GM18502 (cell line): ENCODE results near the gene PTPRM.

Source experiments
- ATAC-seq: cut with Tn5 transposase; IDR thresholded peaks from one replicate; pipeline ENCODE4 v1.9.1; 2021; ENCODE audit warnings: mild to moderate bottlenecking; ENCODE audit not compliant: unreplicated experiment, poor library complexity

The PTPRM gene

DNA sequence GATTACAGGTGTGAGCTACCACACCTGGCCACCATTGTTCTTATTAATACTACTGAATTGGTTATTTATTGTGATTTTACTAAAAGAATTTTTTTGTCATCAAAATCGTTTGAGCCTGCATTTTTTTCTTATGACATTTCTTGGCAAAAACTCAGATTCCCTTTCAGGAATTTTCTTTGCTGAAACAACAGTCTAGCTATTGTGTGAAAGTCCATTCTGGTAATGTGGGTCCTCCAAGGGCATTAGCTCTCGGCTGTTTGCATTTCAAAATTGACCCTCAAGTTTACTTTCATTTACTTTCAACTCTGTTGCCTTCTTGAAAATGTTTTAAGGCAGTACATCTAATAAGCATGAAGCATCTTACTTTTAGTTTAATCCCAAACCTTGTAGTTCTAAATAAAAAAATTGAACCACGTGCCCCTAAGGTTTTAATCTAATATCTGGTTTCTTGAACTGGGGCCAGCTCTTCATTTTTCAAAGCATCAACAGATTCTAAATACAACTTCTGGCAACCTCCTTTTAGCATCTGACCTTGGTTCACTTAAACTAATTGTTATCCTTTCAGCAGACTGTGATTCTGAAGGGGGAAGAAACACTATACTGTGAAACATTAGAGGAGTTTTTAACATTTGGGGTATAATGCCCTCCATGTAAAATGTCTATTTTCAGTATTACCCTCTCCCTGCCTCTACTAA, 716.9 kb downstream of the PTPRM start:
- ATAC-seq, result no peak

DNA sequence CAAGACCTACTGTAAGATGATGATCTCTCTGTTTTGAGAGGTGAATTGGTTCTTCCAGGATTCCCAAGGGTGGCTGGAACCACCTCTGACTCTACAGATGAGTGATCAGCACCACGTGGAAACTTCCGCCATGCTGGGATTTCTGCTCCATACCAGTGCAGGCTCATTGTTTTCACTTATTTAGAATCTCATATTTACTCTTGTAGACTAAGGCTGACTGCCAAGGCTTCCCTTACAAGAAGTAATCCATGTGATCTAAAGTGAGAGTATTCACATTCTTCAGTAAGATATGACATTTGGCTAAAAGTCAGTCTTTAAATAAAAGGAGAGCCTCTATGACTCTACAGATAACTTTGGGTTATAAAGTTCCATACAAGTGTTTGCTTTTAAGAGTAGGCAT, 719.2 kb downstream of the PTPRM start:
- ATAC-seq, result no peak

DNA sequence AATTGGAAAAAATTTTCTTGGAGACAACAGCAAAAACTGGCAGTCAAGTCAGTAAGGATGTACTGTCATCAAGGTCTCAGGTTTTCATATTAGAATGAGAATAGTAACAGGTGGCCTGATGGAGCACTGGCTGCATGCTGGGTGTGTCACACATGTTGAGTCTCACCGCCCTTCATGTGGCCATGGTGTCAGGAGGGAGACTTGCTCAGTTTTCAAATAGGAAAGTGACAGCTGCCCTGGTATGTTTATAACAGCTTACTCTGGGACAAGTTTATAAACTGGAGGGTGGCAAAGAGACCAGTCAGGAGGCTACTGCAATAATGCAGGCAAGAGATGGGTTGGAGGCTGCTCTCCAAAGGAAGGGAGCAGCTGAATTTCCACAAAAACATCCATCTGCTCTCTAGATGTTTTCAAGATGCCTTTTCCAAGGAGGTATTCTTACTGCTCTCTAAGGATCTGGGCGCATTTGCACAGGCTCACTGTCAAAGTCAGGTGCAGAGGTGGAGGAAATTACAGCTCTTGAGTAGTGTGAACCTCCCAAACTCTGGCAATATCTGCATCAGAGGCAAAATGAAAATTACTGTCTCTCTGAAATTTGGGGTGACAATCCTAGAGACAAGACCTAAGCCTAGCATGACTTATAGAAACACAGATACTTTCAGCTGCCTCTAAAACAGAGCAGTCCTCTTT, 720.2 kb downstream of the PTPRM start:
- no peak for ATAC-seq

DNA sequence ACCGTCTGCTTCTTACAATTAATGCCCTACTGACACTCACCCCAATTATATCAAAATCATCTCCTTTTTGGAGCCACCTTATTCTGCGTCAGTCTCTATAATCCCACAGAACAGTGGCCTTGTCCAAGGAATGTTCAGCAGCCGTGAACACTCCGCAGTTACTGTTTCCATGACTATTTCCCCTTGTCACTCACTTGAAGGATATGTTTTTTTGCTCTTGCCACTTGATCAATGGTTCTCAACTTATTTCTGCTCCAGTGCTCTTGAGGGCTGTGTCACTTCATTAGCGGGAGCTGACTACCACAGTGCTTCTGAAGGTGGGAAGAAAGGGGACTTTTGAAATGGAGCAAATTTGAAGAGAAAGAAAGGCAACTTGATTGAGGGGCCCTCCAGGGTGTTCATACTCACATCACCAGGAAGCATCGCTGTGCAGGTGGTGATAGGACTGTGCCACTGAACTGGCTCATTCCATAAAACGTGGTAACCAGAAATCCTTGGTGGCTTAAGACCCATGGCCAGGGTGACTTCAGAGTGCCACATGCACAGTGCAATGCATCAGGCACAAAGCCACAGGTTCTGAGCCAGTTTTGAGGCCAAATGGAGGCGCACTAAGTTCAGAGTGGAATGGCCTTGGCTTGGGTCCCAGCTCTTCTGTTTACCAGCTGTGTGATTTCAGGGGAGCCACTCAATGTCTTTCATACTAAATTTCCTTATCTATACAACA, 721.5 kb downstream of the PTPRM start:
- no peak for ATAC-seq

DNA sequence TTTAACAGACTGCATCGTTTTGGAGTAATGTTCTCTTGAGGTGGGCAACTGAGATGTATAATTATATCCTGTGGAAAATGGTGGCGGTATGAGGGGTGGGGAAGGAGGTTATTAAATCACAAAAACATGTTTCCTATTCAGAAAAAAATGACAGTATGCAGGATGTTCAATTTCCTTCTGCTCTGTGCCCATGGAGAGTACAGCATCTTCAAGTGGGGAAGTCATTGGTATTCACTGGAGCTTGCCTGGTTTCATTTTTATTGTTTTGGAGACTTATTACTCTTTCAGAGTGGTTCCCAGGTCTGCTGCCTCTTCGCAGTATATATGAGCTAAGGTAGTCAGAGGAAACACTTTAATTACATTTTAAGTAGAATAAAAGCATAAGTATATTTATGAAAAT, 723.3 kb downstream of the PTPRM start:
- ATAC-seq, result no peak

DNA sequence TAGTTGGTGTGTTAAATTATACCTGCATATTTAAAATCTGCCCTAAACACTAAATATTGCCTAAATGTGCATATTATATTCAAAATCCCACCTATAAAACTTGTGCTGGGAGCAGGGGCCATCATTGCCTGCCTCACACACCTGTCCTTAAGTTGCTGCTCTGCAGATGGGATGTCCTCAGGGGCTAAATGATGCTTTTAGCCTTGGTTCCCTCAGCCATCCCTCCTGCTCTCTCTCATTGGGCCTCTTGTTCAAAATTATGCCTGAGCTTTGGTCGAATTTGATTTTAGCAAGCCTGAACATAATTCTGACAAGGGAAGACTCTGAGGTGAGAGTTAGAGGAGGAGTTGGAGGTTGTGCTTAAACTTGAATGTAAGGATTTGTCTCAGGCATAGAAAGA, 723.8 kb downstream of the PTPRM start:
- no peak for ATAC-seq

DNA sequence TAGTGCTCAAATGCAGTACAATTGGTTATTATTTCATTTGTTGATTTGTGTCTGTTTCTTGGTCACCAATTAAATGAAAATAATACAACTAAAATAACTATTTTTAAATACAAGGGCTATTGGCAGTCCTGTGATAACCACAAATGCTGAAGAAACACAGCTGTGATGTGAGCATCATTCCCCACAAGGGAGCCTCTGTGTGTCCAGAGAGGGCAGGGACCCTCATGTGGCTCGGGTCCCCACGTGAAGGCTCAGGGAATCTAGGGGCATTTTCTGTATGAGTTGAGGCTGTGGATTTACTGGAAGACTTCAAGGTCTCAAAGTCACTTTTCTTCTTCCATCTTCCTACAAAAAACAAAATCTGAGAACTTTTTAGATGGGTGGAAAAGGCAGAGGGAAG, 726.1 kb downstream of the PTPRM start:
- ATAC-seq, result no peak

DNA sequence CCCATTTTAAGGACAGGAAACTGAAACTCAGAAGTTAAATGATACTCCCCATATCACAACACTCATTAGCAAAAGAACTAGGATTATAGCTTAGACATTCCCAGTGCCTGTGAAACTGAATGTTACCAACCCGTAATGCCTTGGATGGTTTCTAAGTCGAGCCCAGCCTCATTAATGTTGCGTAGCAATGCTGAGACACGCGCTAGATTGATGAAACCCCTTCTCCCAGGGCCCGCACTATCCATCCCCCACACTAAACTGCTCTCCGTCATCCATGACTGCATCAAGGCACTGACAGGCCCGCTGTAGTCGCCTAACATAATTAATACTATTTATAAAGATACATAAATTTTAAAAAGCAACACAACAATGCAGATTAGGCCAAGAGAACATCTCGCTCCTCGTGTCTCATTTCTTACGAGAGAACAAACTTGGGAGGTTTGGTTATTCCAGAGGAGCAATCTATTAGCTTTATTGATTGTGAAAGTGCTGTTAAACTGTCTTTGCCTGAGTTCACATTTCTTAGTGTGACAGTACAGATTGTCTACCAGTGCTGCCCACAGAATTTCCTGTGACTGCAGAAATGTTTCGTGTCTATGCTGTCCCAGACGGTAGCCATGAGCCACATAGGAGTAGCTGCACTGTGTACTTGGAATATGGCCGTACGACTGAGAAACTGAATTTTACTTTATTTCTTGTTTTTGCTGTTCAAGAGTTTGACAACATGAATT, 729.9 kb downstream of the PTPRM start:
- no peak for ATAC-seq

DNA sequence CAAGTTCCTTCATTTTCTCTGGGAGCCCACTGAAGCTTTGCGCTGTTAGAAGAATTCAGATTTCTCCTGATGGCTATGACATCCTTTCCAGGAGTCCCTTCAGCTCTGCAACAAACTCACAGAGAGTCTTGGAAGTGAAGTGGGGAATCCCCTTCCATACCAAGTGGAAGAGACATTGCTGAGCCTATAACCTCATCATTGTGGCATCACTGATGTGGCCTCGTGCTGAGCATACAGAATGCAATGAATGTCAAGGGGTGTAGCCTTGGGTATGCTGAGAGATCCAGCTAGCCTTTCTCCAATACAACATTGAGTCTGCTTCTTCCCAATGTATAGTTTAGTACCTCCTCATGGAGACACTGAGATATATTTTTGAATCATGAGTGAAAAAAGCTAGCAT, 731.1 kb downstream of the PTPRM start:
- no peak for ATAC-seq

DNA sequence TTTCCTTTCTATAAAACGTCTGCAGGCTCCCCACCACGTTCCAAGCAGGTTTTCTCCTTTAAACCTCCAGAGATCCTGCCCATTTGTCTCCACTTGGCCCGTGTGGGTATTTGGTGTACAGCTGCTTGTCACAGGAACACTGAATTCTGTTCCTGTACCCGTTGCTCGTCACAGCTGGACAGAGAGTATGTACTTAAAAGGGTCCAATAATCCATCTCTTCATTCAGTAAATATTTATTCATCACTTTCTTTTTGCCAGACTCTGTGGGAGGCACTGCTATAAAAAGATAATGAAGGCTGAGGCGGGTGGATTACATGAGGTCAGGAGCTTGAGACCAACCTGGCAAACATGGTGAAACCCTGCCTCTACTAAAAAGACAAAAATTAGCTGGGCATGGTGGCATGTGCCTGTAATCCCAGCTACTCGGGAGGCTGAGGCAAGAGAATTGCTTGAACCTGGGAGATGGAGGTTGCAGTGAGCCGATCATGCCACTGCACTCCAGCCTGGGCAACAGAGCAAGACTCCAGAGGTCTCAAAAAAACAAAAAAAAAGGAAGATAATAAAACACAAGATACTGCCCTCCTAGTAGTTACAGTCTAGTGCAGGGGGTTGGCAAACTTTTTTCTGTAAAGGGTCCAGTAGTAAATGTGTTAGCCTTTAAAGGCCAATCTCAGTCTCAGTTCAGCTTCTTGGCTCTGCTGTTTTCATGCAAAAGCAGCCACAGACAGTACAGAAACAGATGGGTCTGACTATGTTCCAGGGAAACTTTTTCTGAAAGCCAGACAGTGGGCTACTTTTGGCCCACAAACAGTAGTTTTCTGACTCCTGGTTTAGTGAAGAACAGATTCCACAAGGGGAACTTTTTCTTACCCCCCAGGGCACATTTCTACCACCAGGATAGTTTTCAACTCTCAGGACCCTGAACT, 732.2 kb downstream of the PTPRM start:
- ATAC-seq, result no peak

DNA sequence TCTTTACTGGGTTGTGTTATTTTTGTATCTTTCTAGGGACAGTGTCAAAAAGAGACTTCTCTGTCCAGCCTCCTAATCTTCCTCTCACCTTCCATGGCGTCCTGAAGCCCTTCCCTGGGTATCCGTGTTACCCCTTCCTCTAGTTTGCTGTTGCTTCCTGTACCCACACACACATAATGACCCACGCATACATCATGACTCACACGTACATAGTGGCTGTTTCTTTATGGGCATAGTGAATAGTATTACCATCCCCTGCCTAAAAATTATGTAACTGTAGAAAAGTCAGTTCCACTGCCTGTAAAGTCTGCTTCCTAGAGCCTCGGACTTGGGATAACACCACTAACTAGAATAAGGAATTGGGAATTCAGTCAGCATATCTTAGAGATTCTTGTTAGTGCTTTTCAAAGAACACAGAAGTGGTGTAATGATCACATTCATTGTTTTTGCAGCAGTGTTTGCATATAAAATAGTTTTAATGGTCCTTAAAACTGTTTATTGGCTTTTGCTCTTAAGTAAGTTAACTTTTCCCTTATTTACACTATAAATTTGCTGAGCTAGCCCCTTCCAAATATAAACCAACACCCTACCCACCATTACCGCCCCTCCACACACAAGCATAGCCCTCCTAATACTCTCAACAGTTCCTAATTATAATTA, 733.8 kb downstream of the PTPRM start:
- ATAC-seq, result no peak

DNA sequence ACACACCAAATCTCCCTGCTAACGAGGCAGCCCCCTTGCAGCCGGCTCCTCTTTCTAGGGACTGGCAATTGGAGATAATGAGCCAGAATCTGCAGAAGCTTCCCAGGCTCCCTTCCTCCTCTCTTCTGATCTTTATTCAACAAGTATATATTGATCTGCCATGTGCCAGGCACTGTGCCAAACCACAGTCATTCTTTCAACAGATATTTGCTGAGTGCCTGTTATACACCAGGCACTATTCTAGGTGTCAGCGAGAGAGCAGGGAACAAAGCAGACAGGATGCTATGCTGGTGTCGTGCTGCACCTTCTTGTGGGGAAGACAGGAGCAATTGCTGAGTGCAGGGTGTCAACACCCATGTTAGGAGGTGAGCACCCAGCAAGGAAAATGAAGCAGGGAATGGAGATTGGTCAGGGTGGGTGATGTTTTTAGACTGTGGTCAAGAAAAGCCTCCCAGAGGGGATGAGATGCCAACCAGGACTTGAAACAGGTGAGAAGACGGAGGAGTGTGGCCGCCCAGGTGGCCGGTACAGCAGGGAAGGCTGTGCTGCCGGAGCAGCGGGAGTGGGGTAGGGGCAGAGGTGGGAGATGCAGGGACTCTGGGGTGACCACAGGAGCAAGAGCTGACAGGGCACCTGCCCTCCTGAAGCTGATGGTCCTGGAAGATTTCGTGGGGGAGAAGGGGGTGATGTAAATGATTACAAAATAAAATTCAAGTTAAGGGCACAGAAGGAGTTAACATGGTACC, 734.5 kb downstream of the PTPRM start:
- ATAC-seq, result no peak

DNA sequence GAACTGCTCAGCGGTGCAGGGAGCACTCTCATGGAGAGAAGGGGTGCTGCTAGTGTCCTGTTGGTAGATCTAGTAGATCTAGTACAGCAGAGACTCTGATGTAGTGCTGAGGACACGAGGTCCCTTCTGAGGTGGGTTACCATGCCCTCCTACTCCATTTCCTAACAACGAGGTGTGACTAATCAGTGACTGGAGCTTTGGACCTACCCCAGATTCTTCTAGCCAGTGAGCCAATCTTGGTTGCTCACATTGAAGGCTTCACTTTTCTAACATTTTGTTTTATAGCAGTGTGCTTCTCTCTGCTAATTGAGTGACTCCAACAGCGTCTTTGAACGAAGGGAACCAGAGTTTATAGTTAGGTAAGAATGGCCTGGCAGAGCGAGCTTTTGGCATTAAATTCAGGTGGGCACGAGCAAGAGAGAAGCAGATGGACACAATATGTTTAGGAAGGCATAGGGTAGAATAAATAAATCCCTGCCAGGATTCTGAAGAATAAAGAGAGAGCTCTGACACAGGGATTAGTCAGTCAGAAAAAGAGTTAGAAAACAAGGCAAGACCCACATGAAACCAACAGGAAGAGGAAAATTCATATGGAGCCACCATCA, 736.1 kb downstream of the PTPRM start:
- ATAC-seq, result no peak

DNA sequence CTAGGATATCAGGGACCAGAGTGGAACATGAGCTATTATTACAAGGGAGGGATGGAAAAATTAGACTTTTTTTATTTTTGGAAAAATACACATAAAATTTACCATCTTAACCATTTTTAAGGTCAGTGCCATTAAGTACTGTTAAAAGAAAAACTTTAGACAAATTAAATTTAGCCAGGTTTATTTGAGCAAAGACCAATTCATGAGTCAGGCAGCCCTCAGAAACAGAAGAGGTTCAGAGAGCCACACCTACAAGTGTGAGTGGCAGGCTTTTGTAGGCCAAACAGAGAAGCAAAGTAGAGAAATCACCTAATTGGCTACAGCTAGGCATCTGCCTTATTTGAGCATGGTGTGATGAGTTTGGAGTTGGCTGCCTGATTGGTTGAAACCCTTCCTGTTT, 740.8 kb downstream of the PTPRM start:
- no peak for ATAC-seq

DNA sequence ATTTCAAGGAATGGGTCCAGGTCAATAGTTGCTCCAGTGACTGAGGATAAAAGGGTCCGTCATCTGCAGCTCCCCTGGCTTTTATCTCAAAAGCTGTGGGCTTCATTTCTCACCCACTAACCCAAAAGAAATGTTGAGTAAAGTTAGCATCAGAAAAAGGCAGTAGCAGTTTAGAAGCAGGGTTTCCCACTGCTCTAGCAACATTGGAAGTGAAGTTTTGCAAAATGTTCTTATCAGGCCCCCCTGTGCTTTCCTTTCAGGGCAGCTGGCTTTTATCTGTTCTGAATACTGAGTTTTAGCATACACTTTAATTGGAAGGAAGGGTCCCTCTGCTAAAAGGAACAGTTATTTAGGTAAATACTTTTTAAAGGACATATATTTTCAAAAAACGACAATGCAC, 745.9 kb downstream of the PTPRM start:
- no peak for ATAC-seq

DNA sequence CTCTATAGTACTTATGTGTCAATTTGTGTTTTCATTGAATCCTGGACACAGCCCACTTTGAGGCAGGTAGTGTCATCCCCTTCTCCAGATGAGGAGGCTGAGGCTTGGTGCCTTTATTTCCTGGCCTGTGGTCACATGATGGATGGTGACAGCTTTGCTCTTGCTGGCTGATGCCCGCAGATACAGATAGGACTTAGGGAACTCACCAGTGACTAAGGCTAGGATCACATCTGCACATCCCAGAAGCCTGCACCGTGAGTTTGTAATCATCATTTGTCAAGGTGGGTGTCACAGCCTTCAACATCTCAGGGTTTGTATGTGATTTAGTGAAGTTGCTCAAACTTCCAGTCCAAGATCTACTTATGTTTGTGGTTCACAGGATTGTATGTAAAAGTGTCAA, 747.0 kb downstream of the PTPRM start:
- ATAC-seq, result no peak

DNA sequence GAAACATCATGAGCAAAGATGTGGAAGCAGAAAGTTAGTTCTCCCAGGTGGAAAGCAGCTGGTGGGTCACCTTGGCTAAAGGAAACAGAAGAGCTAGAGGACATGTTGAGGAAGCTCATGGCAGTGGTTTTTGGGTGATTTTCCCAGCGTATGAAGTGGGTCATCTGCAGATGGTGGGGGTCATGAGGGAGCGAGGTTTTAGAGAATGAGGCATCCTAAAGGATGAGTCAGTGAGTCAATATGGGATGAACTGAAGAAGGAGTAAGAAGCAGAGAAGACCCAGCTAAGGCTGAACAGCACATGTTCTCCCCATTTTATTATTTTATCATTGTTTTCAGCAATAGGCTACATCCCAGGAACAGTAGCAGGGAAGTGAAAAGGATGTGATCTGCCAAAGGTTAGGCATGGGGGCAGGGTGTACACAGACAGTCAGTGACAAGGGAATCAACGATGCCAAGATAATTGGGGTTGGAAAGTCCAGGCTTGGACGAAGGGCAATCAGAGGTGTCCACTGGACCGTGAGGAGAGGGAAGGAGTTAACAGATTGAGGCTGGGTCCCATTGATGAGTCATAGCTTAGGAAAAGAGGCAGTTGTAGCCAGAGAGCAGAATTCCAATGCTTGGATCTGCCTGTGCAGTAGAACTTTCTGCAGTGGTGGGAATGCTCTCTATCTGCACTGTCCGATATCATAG, 752.8 kb downstream of the PTPRM start:
- no peak for ATAC-seq

DNA sequence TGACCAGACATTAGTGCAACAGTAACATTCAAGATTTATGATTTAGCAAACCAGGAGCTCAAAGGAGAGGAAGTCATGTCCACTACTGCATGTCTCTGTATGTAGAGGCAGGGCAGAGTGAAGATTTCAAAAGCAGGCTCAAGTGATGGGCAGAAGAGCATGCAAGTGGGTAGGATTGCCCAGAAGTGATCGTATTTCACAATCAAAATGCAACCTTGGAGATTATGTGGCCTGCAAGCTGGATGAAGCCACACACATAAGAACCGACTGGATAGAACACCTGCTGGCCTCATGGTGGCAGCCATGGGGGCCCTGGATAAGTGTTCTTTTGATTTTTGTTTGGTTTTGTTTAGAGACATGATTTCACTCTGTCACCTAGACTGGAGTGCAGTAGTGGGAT, 755.4 kb downstream of the PTPRM start:
- no peak for ATAC-seq
